ENCODE measurements around the gene C1QTNF2.

C1QTNF2 gene, protein sequence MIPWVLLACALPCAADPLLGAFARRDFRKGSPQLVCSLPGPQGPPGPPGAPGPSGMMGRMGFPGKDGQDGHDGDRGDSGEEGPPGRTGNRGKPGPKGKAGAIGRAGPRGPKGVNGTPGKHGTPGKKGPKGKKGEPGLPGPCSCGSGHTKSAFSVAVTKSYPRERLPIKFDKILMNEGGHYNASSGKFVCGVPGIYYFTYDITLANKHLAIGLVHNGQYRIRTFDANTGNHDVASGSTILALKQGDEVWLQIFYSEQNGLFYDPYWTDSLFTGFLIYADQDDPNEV

DNA sequence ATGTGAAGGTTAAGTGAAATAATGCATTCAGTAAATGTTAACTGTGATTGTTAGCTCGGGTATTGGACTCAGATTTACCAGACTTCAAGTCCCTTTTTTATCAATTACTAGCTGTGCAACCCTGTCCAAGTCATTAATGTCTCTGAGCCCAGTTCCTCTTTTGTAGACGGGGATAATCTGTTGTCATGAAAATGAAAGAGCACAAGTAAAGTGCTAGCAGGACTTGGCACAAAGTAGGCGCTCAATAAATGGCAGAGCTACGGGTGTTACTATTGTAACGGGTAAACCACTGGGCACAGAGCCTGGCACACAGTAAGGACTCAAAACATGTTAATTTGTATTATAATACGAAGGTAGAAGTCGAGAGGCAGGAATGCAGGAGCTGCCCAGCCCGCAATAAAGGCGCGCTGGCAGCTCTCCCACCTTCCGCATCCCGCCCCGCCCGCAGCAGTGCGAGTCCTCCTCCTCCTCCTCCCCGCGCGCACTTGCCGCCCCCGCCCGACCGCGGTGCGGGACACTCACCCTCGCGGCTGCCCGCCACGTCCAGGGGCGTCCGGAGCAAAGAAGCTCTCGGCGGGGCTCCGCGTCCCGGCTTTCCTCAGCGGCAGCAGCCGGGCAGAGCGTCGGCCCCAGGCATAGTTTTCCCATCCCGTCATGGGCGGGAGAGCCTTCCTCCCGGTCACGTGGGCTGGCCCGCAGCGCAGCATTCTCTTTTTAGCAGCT, at the start of gene C1QTNF2:
C1QTNF2 (minus strand) TSS at position 637 of the 723 bp plus-strand sequence. CDS start 15,615 bp downstream, outside the sequence.
- peaks cover 46% of the 10 kb centered on the region for H3K27me3 Mint-ChIP-seq
- H3K27ac Mint-ChIP-seq = no peak within 1 kb of the TSS
- H3K4me3 Mint-ChIP-seq = peak within 1 kb of the TSS; percentile 67
- peaks cover 19% of the 10 kb centered on the region for H3K4me1 Mint-ChIP-seq (ENCODE audit: low read depth)
- H3K36me3 Mint-ChIP-seq = no peaks in the 10 kb centered on the region
- no peaks in the 10 kb centered on the region for H3K9me3 Mint-ChIP-seq (ENCODE audit: low read depth)

DNA sequence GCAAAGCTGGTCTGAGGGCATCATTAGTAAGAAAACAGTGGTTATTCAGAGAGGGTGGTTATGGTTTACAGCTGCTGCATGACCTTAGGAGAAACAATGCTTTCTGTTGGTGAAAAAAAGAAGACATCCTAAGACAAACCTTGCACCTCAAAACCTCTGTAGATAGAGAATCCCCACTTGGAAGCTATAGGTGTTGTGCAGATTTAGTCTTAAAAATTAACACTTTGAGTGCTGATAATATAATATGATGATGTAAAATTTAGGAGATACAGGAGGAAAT, 49.8 kb upstream of the C1QTNF2 start:
- Mint-ChIP-seq H3K36me3 (peaks cover 2% of the 10 kb centered on the region), H3K4me1 (ENCODE audit: low read depth) (peaks cover 86% of the 10 kb centered on the region), H3K27ac (no peak overlapping the region), H3K27me3 (no peaks in the 10 kb centered on the region), H3K4me3 (peak overlapping the region; percentile 100), H3K9me3 (ENCODE audit: low read depth) (no peaks in the 10 kb centered on the region)

DNA sequence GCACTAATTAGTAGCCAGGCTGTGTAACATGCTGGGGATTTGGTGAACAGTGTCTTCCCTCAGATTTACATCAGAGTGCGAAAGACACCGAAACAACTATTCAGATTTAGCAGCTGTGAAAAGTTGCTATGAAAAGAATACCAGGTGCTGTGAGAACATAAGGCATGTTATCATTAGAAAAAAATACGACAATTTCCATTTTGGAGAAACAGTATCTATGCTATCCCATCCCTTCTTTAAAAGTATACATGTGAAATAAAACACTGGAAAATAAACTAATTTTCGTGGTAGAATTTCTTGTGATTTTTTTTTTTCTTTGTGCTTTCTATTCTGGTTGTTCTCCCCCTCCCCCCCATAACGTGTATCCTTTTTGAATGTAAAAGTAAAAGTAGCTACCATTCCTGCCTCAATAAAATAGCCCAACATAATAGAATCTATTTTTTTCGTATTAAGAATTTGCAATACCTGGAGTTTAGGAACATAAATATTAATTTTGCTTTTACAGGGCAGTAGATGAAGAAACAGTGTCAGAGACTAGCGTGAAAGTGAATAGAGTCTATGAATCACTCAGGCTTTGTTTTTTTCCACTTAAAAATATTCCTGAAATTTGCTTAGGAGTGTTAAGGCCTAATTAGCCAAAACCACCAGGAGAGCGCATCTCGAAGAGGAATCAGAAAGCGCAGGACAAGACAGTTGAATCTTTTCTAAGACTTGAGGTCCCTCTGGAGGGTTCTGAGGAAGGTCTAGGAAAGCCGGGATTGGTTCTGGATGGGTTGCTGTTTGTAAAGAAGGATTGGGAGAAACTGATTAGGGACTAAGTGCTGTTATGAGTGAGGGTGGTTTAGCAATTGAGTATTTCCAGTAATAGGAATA, 49.3 kb upstream of the C1QTNF2 start:
- H3K4me1 Mint-ChIP-seq (ENCODE audit: low read depth) = peaks cover 84% of the 10 kb centered on the region
- H3K4me3 Mint-ChIP-seq = peak overlapping the region; percentile 100
- H3K27ac Mint-ChIP-seq = peak overlapping the region; percentile 97
- no peaks in the 10 kb centered on the region for H3K9me3 Mint-ChIP-seq (ENCODE audit: low read depth)
- H3K36me3 Mint-ChIP-seq = peaks cover 4% of the 10 kb centered on the region
- no peaks in the 10 kb centered on the region for H3K27me3 Mint-ChIP-seq

DNA sequence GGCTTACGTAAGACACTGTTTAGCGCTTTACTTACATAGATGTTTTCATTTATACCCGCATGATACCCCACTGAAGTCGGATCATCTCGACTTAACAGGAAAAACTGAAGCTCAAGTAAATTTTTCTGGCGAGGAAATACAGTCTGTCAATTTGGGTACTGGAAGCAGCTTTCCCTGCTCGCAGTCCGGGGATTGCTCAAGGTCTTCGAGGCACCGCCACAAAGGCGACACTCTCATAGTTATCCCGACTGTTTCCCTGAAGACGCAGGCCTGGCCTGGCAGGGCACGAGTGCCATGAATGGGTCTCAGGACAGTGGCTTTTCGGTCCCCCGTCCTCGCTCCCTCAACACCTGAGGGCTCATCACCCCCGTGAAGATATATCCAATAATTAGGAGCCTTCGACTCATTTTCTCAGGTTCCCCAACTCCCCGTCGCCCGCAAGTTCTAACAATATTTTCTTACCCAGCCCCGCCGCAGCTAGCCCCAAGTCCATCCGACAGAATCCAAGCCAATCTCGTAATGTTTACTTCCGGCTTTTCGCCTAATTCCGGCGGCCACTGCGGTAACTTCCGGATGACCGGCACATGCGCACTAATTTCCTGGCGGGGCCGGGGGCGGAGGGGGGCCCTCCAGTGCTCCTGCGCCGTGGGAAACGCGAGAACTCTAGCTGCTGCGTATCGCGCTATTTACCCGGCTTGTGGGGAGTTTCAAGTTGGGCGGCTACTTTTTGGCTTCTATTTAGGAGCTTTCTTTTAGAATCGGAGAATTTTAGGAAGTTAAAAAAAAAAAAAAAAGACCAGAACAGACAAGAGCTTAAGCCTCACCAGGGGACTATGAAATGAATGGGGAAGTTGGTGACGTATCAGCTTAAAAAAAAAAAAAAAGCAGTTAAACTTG, 48.4 kb upstream of the C1QTNF2 start, which contains the start of gene SLU7:
SLU7 (minus strand) TSS at position 521 of the 897 bp plus-strand sequence. CDS start 3,787 bp downstream, outside the sequence.
- Mint-ChIP-seq H3K27ac (peak within 1 kb of the TSS; percentile 97), H3K36me3 (peaks cover 4% of the 10 kb centered on the region), H3K4me3 (peak within 1 kb of the TSS; percentile 100), H3K4me1 (ENCODE audit: low read depth) (peaks cover 75% of the 10 kb centered on the region), H3K9me3 (ENCODE audit: low read depth) (no peaks in the 10 kb centered on the region), H3K27me3 (no peaks in the 10 kb centered on the region)

DNA sequence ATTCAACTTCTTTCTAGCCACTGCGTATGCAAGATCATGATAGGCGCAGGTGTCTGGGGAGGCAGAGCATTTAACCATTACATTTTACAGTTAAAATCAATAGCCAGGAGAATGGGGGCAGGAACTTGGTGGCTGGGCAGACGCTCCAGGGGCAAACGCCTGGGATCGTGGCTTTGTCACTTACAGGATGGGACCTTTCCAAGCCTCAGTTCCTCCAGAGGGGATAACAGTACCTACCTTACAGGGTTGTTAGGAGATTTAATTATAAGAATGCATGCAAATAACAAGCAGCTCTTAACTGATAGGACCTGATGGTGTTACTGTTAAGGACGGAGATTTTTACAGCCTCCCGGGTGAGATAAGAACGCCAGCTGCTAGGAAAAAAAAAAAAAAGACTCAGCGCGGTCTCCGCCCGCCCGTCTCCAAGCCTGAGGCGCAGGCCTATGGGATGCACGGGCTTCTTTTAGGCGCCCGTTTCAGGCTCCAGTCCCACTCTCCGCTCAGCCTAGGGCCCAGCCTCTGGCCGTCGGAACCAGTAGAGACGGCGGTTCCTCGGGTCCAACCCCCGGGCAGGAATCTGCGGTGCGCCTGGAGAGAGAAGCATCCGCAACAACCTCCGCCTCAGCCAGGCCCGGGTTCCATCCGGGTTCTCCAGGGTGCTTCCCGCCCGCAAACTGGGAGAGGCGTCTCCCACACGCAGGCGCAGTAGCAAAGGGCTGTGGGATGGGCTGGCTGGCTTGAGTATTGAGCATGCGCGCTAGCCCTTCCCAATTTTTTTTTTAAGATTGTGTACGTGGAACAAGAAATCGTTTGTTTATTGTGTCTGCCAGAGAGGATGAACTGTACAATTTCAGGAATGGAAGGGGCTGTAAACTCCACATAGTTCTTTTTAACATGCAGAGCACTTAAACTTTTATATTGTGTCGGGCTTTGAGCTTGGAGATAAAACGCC, 29.3 kb upstream of the C1QTNF2 start, which contains the start of gene FAM200C:
FAM200C (minus strand) TSS at position 653 of the 952 bp plus-strand sequence. CDS start 4,564 bp downstream, outside the sequence.
- H3K27ac Mint-ChIP-seq = peak within 1 kb of the TSS; percentile 81

DNA sequence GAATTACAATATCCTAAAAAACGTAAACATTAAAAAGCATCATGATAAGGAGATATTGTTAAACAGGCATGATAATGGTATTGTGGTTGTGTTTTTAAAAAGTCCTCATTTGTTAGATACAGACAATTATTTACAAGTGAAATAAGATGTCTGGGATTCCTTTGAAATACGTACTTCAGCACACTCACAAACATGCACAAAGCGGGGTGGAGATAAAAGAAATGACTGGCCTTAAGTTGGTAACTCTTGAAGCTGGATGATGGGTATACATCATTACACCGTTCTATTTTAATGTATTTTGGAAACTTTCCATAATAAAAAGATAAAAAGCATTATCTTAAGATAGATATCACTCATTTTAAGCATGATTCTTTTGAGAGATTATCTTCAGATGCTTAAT, 28.4 kb upstream of the C1QTNF2 start:
- Mint-ChIP-seq H3K9me3 (ENCODE audit: low read depth) (no peaks in the 10 kb centered on the region), H3K27ac (no peak overlapping the region), H3K36me3 (peaks cover 6% of the 10 kb centered on the region), H3K4me3 (peak overlapping the region; percentile 93), H3K4me1 (ENCODE audit: low read depth) (peaks cover 22% of the 10 kb centered on the region), H3K27me3 (no peaks in the 10 kb centered on the region)

More for the DNA sequence above, 29.3 kb upstream of the C1QTNF2 start, which contains the start of gene FAM200C:
- peaks cover 22% of the 10 kb centered on the region for H3K4me1 Mint-ChIP-seq (ENCODE audit: low read depth)
- H3K4me3 Mint-ChIP-seq = peak within 1 kb of the TSS; percentile 93
- H3K9me3 Mint-ChIP-seq (ENCODE audit: low read depth) = no peaks in the 10 kb centered on the region
- peaks cover 10% of the 10 kb centered on the region for H3K36me3 Mint-ChIP-seq
- no peaks in the 10 kb centered on the region for H3K27me3 Mint-ChIP-seq

DNA sequence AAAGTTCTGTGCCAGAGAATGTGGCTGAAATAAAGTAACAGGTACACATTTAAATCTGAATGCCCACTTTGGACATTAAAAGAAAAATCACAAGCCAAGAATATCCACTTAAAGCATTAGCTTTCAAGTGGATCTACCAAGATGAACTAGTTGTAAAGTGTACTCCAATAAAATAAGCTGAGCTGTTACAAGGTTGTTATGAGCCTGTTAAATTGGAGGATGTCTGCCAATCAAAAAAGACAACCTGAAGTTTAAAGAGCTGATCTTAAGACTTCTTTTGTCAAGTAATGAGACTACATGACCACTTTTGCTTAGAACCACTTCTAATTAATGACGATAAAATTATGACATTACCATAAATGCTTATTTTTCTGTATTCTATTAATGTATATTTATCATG, 27.1 kb upstream of the C1QTNF2 start:
- no peak overlapping the region for H3K4me3 Mint-ChIP-seq
- peaks cover 22% of the 10 kb centered on the region for H3K4me1 Mint-ChIP-seq (ENCODE audit: low read depth)
- no peaks in the 10 kb centered on the region for H3K9me3 Mint-ChIP-seq (ENCODE audit: low read depth)
- H3K27ac Mint-ChIP-seq = no peak overlapping the region
- H3K36me3 Mint-ChIP-seq = no peaks in the 10 kb centered on the region
- no peaks in the 10 kb centered on the region for H3K27me3 Mint-ChIP-seq

DNA sequence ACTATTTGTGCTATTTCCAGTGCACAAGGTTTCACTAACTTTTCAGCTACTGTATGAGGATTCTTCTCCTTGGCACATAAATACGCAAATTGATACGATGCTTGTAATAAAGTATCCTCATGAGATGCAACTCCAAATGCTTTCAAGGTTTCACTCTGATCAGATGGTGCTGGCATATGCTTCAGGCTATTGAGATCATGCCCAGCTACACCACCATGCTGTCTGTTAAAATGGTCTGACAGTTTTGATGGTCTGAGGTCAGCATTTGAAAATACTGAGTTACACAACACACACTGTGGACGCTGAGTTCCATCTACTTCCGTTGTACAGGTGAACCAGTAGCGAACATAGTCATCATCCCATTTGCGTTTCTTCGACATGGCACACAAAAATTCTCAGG, 24.7 kb upstream of the C1QTNF2 start:
- H3K9me3 Mint-ChIP-seq (ENCODE audit: low read depth) = no peaks in the 10 kb centered on the region
- no peaks in the 10 kb centered on the region for H3K36me3 Mint-ChIP-seq
- H3K4me3 Mint-ChIP-seq = no peak overlapping the region
- H3K27me3 Mint-ChIP-seq = no peaks in the 10 kb centered on the region
- H3K27ac Mint-ChIP-seq = no peak overlapping the region
- H3K4me1 Mint-ChIP-seq (ENCODE audit: low read depth) = peaks cover 17% of the 10 kb centered on the region

DNA sequence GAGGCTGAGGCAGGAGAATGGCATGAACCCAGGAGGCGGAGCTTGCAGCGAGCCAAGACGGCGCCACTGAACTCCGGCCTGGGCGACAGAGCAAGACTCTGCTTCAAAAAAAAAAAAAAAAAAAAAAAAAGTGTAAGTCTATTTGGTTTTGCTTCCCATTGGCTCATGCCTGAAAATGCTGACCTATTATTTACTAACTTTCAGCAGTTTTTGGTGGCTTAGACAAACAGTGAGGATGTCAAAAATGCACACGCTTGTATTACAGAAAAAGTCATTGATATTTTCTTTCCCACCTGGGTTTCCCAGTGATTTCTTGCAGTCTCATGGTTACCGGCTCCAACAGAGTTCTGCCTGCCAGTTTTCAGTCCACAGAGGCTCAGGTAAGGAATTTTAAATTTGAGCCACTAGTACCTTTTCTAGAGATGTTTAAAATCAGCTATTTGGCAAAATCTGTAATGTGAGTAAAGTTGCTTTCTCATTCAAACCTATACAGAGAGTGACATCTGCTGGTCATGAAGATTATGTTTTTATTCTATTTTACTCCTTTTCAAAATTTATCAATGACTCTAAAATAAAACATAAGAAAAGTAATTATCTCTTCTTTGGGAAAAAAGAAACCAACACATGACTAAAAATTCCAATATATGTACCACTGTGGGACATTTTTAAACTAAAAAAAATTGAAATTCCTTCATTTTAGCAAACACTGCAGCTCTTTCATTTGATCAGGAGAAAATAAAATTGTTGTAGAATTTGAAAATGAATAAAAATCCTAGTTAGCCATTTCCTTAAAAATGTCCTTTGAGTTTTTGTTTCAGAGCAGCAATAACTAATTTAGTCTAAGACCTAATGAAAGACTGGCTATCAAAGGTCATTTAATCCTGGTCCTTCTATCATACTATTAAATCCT, 20.6 kb upstream of the C1QTNF2 start:
- no peaks in the 10 kb centered on the region for H3K4me1 Mint-ChIP-seq (ENCODE audit: low read depth)
- H3K4me3 Mint-ChIP-seq = no peak overlapping the region
- peaks cover 12% of the 10 kb centered on the region for H3K9me3 Mint-ChIP-seq (ENCODE audit: low read depth)
- no peaks in the 10 kb centered on the region for H3K27me3 Mint-ChIP-seq
- peaks cover 5% of the 10 kb centered on the region for H3K36me3 Mint-ChIP-seq
- H3K27ac Mint-ChIP-seq = no peak overlapping the region

DNA sequence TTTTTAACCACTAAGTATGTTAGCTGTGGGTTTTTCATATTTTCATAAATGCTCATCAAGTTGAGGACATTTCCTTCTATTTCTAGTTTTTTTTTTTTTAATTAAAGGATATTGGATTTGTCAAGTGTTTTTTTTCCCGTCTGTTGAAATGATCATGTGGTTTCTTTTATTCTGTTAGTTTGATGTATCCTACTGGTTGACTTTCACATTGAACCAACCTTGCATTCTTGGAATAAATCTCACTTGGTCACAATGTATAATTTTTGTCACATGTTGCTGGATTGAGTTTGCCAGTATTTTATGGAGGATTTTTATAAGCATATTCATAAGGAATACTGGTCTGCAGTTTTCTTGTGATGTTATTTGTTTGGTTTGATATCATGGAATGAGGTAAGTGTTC, 17.0 kb upstream of the C1QTNF2 start:
- peaks cover 5% of the 10 kb centered on the region for H3K36me3 Mint-ChIP-seq
- peaks cover 13% of the 10 kb centered on the region for H3K9me3 Mint-ChIP-seq (ENCODE audit: low read depth)
- H3K4me1 Mint-ChIP-seq (ENCODE audit: low read depth) = no peaks in the 10 kb centered on the region
- H3K27me3 Mint-ChIP-seq = no peaks in the 10 kb centered on the region
- no peak overlapping the region for H3K4me3 Mint-ChIP-seq
- H3K27ac Mint-ChIP-seq = no peak overlapping the region

DNA sequence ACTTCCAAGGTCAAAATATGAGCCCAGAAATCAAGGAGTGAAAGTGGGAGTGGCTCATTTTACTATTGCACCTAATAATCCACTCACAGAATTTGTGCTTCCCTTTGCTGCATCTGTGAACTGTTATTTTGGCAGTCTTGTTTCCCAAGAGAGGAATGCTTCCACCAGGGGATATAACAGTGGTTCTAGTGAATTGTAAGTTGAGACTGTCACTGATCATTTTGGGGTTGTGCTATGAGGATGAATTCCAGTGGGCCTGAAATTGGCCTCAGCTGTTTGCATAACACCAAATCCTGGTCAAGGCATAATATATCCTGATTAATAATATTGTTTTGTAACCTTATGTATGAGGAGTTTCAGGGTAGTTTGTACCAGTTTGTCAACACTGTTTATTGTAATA, 15.1 kb upstream of the C1QTNF2 start:
- H3K27ac Mint-ChIP-seq = no peak overlapping the region
- no peak overlapping the region for H3K4me3 Mint-ChIP-seq
- H3K36me3 Mint-ChIP-seq = peaks cover 5% of the 10 kb centered on the region
- H3K27me3 Mint-ChIP-seq = peaks cover 2% of the 10 kb centered on the region
- peaks cover 13% of the 10 kb centered on the region for H3K9me3 Mint-ChIP-seq (ENCODE audit: low read depth)
- H3K4me1 Mint-ChIP-seq (ENCODE audit: low read depth) = no peaks in the 10 kb centered on the region

DNA sequence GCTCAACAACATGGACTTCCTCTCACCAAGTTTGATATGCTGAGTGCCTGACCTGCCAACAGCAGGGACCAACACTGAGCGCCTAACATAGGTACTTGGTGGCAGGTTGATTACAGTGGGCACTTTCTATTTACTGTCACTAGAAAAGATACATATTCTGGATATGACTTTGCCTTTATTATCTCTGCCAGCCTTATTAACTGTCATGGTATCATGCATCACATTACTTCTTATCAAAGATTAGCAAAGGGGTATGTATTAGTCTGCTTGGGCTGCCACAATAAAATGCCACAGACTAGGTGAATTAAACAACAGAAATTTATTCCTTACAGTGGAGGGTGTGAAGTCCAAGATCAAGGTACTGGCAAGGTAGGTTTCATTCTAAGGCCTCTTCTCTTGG, 14.3 kb upstream of the C1QTNF2 start:
- no peaks in the 10 kb centered on the region for H3K4me1 Mint-ChIP-seq (ENCODE audit: low read depth)
- no peak overlapping the region for H3K27ac Mint-ChIP-seq
- peaks cover 13% of the 10 kb centered on the region for H3K9me3 Mint-ChIP-seq (ENCODE audit: low read depth)
- H3K4me3 Mint-ChIP-seq = no peak overlapping the region
- H3K36me3 Mint-ChIP-seq = peaks cover 5% of the 10 kb centered on the region
- H3K27me3 Mint-ChIP-seq = peaks cover 2% of the 10 kb centered on the region
